NCI-H526 treated with DMSO at 0.1 percent for 48 hours (cell line): ENCODE measurements around the gene PTGDS.

Source experiments
- DNase-seq: peaks from one replicate; lab custom pipeline; 2025; lab: John Stamatoyannopoulos, UW

Gene PTGDS

DNA sequence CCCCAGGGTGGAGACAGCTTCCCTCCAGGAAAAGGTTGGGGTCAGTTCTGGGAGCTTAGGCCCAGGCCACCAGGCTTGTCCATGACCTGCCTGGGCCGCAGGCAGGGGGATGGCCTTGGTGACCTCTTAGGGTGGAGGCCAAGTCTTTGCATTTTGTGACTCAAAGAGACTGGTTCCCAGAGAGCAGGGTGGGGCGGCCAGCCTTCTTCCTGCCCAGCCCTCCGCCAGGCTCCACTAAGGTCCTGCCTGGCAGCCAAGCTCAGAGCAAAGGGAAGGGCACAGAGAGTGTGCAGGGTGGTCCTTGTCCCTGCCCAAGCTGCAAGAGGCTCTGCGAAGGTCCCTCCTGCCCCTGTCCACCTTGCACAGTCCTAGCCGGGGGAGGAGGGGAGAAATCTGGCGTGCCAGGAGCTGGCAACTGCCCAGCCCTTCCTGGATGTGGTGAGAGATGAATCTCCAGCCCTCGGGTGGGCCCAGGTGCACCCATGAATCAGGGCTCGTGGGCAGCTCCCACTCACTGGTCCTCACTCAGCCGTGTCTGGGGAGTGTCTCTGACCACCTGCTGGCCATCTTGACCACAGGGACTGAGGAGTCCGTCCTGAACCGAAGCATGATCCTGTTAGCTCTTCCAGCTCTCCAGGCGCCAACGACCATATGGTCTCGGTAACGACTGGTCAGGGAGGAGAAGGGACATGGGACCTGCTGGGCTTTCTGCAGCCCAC is 2.3 kb upstream of the PTGDS start:
- DNase-seq: no peak

DNA sequence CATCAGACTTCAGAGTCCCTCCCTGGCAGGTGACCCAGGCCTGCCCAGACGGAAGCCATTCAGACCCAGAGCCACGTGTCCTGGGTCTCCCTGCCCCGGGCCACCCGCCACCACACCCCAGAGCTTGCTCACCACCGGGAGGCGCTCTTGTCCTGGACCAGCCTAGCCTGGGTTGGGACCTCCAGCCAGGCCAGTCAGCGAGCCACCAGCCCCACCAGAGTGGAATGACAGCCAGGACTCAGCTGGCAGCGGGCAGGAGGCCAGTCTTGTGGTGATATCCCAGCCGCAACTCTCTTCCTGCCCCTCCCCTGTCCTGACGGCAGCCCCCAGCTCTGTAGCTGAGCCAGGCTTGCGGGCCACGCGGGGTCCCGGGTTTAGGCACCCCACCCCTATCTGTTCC is 1.7 kb upstream of the PTGDS start:
- DNase-seq: no peak

DNA sequence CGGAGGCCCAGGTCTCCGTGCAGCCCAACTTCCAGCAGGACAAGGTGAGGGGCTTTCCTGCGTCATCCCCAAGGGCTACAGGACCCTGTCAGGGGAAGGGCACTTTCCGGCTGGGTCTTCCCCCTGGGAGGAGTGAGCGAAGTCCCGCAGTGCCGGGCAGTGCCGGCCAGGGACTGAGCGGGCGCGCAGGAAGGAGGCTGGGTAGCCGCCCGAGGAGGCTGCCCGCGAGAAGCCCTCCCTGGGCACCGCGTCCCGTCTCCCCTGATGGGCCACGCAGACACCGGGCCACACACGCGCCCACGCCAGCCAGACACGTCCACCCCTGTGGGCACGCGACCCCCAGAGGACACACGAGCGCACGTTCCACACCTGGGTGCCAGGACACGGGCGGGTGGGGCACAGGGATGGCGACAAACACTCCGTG is 357 bp downstream of the PTGDS start:
- DNase-seq: no peak

DNA sequence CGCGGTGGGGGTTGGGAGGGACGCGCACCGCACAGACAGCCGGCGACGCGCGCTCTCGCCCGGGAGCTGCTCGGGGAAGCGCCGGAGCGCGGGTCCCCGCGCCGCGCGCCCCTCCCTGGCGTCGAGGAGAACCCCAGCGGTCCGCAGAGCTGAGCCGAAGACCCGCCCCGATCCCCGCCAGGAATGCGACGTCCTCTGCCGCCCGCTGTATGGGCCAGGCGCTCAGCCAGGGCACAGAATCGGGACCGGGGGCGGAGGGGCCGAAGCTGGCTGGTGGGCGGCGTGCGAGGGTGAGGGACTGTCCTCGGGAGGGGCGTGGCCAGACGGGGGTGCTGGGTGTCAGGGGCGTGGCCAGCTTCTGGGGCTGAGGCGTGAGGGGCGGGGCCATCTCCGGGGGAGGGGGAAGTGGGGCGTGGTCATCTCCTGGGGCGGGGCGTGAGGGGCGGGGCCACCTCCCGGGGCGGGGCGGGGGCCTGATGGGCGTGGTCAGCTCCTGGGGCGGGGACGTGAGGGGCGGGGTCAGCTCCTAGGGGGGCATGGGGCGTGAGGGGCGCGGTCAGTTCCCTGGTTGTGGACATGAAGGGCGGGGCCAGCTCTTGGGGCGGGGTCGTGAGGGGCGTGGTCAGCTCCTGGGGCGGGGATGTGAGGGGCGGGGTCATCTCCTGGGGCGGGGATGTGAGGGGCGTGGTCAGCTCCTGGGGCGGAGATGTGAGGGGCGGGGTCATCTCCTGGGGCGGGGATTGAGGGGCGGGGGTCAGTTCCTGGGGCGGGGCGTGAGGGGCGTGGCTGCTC is 965 bp downstream of the PTGDS start:
- DNase-seq: peak; percentile 53

DNA sequence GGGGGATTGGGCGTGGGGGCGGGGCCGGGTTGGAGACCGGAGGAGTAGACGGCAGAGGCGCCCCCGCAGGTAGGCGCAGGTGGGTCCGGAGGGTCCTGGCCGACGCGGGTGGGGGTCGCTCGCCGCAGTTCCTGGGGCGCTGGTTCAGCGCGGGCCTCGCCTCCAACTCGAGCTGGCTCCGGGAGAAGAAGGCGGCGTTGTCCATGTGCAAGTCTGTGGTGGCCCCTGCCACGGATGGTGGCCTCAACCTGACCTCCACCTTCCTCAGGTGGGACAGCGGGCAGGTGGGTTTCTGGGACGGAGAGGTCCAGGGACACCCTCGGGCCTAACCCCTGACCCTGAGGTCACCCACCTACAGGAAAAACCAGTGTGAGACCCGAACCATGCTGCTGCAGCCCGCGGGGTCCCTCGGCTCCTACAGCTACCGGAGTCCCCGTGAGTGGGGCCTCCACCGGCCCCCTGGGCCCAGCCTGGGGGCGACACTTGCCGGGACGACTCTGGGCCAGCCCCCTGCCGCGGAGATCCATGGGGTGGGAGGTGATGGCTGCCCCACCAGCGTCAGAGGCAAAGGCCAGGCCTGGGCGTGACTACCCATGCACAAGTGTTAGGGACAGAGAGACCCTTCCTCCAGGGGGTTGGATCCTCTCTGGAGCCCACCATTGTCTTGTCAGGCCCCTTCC is 1.7 kb downstream of the PTGDS start:
- no peak for DNase-seq

DNA sequence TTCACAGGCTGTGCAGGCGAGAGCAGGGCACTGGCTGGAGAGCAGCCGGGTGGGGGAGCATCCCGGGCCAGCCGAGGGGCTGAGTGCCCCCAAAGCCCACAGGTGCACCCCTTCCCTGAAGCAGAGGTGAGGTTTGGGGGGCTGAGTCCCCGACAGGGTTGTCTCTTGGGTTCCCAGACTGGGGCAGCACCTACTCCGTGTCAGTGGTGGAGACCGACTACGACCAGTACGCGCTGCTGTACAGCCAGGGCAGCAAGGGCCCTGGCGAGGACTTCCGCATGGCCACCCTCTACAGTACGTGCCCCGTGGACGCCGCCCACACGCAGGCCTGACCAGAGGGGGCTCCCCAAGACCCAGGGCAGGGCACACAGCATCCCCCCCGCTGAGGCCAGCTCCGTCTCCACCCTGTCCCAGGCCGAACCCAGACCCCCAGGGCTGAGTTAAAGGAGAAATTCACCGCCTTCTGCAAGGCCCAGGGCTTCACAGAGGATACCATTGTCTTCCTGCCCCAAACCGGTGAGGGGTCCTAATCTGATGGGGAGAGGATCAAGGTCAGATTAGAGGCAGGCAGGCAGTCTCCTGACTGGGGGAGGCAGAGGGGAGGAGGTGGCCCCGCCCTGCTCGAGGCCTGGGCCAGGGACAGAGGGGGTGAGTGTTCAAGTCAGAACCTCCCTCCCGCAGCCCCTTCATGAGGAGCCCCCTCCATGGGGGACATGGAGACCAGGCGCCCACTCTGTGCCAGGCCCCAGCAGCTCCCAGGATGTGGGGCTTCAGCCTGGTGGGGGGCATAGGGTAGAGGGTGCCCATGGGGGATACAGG is 2.7 kb downstream of the PTGDS start:
- no peak for DNase-seq

DNA sequence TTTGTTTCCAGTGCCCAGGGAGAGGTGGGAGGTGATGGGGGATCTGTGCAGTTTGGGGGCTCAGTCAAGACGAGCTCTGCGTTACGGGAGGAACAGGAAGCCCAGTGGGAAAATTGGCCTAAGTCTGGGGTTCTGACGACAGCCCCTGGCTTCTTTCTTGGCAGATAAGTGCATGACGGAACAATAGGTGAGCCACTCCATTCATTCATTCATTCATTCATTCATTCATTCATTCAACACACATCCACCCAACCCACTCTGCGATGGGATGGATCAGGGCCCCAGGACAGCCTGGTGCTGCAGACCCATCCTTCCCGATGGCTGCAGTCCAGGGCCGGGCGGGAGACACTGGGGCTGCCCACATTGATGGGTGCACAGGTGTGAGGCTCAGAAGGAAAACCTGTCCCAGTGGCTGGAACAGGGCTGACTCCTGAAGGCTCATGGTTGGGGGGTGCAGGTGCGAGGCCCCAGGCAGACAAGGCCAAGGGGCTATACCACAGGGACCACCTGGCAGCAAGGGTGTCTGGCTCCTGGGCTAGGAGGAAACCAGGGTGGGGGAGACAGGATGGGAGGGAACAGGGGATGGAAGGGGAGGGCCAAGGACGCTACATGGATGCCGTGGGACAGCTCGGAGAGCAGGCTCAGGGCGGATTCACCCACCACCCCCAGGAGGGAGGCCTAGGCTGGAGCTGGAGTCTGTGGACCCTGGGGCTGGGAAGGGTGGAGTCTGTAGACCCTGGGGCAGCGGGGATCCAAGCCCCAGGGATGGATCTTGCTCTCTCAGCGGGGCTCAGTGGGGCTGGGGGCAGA is 3.6 kb downstream of the PTGDS start:
- DNase-seq: no peak

DNA sequence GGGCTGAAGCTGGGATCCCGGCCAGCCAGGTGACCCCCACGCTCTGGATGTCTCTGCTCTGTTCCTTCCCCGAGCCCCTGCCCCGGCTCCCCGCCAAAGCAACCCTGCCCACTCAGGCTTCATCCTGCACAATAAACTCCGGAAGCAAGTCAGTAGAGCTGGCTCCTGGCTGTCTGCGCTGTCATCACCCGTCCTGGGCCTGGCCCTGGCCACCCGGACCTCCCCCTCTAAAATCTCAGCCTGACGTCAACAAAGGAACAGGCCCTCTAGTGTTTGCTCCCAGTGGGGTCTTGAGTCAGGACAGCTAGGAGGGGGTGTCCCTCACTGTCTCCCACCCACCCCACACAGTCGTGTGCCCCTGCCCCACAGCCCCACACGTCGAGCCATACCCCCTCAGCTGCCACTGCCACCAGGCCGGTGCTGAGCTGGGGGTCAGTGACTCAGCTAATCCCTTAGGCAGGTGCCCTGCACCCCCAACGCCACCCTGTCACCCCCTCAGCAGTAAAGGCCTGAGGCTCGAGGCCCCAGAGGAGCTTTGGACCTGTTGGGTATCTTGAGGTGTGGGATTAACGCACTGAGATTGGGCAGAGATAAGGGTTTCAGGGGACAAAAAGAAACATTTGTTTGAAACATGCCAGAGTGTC is 4.4 kb downstream of the PTGDS start:
- DNase-seq: no peak

DNA sequence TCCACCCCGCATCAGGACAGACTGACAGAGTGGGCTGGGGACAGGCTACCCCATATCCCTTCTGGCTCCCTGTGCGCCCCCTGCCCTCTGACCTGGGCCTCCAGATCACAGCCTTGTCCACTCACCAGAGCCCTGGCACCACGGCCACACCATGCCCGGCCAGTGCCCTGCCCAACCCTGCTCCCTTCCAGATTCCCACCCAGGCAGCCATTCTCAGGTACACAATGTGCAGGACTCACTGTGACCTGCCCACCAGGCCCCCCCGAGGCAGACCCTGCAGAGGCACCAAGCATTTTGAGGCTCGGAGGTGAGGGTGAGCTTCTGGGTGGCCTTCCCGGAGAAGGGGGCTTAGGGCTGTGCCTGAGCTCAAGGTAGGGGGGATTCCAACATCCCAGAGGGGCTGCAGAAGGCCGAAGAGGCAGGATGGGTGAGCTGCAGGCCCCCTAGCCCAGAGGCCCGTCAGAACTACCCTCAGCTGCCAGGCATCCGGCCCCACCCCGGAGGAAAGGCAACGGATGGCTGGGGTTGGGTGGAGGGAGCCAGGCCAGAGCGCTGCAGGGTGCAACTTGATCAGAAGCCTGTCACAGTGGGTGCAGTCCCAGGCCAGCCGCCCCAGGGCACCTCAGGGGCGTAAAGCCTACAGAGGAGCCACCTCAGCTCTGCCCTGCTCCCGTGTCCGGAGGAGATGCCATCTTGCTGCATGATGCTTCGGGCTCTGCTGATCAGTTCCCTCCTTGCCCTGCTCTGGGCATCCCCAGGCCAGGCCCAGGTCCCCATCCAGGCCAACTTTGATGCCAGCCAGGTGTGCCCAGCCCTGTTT is 5.1 kb downstream of the PTGDS start, which contains the start of gene LCNL1:
Gene LCNL1, plus strand, starts transcription at position 762 of the 820 bp plus-strand sequence. CDS start 594 bp downstream, outside the sequence.
- DNase-seq: no peak

DNA sequence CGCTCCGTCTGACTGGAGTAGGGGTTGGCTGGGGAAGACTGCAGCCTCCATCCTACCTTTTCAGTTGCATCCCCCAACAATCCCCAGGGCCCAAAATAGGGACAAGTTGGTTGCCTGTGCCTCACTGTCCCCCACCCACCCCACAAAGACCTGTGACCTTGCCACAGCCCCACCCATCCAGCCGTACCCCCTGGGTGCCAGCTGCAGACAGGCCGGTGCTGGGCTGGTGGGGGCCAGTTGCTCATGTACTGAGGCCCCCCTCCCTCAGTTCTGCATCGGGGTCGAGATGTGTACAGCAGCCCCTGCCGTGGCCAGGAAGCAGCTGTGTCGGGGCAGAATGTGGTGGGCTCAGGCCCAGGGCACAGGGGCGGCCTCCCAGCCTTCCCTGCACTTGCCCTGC is 5.9 kb downstream of the PTGDS start:
- DNase-seq: no peak

DNA sequence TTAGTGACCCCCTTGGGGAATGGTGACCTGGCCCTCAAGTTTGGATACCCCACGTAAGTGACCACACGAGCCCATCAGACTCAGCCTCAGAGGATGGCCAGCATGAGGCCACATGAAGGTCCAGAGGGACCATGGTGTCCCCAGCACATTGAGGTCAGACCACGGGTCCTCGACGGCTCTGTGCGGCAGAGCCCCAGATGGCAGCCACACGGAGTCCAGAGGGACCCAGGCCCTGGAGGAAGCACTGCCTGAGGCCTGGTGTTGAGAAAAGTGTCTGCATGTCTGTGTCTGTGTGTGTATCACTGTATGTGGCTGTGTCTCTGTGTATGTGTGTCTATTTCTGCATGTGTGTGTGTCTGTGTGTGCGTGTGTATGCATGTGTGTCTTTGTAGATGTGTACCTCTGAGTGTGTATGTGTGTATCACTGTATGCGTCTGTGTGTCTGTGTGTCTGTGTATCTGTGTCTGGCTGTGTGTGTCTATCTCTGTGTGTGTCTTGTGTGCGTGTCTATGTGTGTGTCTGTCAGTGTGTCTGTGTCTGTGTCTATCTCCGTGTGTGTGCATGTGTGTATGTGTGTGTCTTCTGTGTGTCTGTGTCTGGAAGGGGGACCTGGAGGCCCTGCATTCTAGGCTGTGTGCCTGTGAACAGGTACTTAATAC is 6.5 kb downstream of the PTGDS start:
- DNase-seq: no peak

DNA sequence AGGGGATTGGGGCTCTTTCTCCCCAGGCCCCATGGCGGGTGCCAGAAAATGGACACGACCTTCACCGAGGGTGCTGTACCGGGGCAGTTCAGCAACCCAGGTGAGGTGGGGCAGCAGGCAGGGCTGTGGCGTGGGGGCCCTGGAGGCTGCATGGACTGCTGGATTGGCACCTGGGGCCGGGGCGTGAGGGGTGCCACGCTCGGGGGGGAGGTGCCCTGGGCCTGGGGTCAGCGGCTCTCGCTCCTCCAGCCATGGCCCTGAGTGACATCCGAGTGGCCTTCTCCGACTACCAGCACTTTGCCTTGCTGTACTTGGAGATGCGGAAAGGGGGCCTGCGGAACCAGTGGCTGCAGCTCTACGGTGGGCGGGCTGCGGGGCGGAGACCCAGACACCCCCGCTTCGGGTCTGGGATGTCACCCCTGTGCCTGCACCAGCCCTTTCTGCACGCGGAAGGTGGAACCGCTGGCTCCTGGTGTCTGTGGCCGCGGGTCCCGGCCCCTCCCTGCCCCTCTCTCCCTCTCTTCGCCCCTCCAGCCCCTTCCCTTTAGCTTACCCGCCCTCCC is 7.2 kb downstream of the PTGDS start:
- no peak for DNase-seq

DNA sequence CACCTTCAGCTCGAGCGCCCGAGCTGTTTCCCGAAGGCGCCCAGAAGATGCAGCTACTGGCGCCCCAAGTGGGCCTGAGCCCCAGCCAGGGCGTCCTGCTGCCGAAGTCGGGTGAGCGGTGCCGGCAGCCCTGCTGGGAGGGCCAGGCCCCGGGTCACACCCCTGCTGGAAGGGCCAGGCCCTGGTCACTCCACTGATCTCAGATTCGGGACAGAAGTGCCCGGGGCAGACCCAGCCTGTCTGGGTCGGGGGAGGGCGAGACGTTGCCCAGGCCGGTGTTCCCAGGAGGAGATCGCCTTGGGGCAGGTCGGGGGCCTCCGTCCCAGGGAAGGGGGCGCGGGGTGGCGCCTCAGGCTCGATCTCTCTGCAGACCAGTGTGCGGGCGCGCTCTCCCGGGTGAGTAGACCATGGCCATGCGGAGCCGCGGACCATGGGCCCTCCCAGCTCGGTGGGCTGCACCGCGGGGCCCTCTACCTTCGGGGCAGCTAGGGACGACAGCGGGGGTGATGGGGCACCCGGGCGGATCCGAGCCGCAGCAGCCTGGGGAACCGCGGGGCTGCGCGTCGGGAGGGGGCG is 7.8 kb downstream of the PTGDS start:
- no peak for DNase-seq

DNA sequence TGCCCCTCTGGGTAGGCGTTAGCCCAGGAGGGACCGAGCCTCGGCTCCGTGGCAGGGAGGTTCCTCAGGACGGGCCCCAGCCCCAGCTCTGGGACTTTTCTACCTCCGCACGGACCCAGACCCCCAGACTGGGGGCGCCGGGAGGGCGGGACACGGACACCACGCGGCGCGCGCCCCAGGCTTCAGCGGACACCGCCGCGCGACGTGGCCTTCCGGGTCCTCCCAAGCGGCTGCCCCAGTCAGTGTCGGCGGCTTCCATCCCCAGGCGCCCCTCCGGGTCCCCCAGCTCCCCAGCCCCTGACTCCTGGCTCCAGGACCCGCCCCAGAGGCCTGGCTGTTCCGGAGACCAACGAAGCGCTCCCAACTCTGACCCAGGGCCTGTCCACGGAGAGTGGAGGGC is 8.5 kb downstream of the PTGDS start:
- DNase-seq: no peak

DNA sequence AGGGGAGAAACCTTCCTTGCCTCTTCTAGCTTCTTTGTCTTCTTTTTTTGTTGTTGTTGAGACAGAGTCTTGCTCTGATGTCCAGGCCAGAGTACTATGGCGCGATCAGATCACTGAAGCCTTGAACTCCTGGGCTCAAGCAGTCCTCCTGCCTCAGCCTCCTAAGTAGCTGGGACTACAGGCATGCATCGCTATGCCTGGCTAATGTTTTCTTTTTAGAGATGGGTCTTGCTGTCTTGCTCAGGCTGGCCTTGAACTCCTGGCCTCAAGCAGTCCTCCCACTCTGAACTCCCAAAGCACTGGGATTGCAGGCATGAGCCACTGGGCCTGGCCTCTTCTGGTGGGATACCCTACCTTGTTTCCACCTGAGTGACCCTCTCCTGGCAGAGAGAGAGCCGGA is 11.6 kb downstream of the PTGDS start:
- no peak for DNase-seq

DNA sequence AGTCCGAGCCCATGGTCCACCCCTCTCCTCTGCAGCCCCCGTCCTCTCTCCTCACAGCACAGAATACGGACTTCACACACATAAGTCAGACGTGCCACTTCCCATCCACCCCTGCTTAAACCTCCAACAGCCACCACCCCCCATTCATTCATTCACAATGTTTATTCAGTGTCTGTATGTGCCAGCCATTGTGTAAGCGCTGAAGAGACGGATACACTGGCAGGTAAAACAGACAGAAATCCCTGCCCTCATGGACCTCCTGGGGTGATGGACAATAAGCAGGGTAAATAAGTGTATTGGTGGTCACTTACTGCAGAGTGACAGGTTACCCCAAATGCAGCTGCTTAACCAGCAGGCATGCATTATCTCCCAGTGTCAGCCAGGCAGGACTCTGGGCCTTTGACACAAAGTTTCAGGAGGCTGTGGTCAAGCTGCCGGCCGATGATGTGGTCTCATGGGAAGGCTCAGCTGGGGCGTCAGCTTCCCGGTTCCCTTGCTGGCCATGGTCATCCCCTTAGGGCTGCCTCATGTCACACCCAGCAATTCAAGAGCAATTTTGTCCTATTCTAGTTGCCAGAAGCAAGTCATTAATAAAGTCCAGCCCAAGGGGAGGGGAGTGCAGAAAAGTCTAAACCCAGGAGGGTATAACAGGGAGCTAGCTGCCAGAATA is 13.1 kb downstream of the PTGDS start:
- no peak for DNase-seq

DNA sequence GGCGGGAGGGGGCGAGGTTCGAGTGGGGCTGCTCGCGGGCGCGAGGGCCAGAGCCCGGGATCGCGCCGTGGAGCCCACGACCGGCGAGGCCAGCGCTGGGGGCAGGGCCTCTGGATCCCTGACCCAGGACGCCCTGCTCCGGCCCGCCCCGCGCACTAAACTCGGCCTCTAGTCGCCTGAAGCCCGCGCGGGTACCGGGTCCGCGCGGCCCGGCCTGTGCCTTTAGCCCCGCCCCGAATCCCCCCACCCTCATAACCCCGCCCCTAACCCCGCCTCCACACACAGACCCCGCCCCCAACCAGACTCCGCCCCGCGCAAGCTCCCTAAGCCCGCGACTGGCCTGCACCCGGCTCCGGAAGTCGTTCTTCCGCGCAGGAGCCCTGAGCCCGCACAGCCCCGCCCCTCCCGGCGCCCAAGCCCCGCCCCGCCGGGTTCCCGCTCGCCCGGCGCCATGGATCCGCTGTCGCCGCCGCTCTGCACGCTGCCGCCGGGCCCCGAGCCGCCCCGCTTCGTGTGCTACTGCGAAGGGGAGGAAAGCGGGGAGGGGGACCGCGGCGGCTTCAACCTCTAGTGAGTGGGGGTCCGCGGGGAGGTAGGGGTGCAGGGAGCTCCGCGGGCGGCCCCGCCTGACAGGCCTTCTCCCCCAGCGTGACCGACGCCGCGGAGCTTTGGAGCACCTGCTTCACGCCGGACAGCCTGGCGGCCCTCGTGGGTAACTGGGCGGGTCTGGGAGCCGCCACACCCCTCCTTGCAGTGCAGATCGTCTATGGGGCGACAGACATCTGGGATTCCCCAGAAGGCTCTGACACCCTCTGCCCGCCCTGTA is 14.9 kb downstream of the PTGDS start, which contains the start of gene PAXX:
Gene PAXX, plus strand, starts transcription at position 430 of the 826 bp plus-strand sequence. Its CDS starts 22 bp downstream, at position 452.
- DNase-seq: peak; percentile 47
